Muscle of arm (tissue), 14 donors: ENCODE measurements around the gene JADE3. TPM values are rescaled to one million over a fixed set of nuclear protein-coding genes. Genes with fewer than 3 reads are reported as not detected.

ENCODE experiments used
- DNase-seq: peaks from one replicate; pipeline ENCODE4 v3.0.0-alpha.2; 2013
- long read RNA-seq, 11 donors: transcript quantifications; one replicate each; lab custom pipeline, GENCODE V29; 2026
- polyA plus RNA-seq, 12 donors: library from polyadenylated mRNA; unstranded; fragments of 120-200 nt; gene quantifications; one replicate each; pipeline ENCODE4 v1.2.1, GENCODE V29; 2013; ENCODE audit not compliant: insufficient read length in 12 of 12

Gene JADE3
- polyA plus RNA-seq, result 1 to 10 TPM in 11 of 12 donors, not detected in 1; 4.4 to 7.0 (median 5.0) TPM
- long read RNA-seq, donor 1, full-length matches to known transcripts, result 1 of 6 reads
- long read RNA-seq, donor 1, partial matches to known transcripts, result 5 of 6 reads
- long read RNA-seq, donor 1, other reads (novel, unspliced or antisense), result 0 of 6 reads
- long read RNA-seq, donor 2, full-length matches to known transcripts, result 1 of 1 reads
- long read RNA-seq, donor 2, partial matches to known transcripts, result 0 of 1 reads
- long read RNA-seq, donor 2, other reads (novel, unspliced or antisense), result 0 of 1 reads
- long read RNA-seq, donor 3, result 0 reads
- long read RNA-seq, donor 4, result 0 reads
- long read RNA-seq, donor 5, full-length matches to known transcripts, result 1 of 1 reads
- long read RNA-seq, donor 5, partial matches to known transcripts, result 0 of 1 reads
- long read RNA-seq, donor 5, other reads (novel, unspliced or antisense), result 0 of 1 reads
- long read RNA-seq, donor 6, result 0 reads
- long read RNA-seq, donor 7, full-length matches to known transcripts, result 1 of 1 reads
- long read RNA-seq, donor 7, partial matches to known transcripts, result 0 of 1 reads
- long read RNA-seq, donor 7, other reads (novel, unspliced or antisense), result 0 of 1 reads
- long read RNA-seq, donor 8, result 0 reads
- long read RNA-seq, donor 9, result 0 reads
- long read RNA-seq, donor 10, full-length matches to known transcripts, result 1 of 1 reads
- long read RNA-seq, donor 10, partial matches to known transcripts, result 0 of 1 reads
- long read RNA-seq, donor 10, other reads (novel, unspliced or antisense), result 0 of 1 reads
- long read RNA-seq, donor 11, full-length matches to known transcripts, result 1 of 1 reads
- long read RNA-seq, donor 11, partial matches to known transcripts, result 0 of 1 reads
- long read RNA-seq, donor 11, other reads (novel, unspliced or antisense), result 0 of 1 reads

DNA sequence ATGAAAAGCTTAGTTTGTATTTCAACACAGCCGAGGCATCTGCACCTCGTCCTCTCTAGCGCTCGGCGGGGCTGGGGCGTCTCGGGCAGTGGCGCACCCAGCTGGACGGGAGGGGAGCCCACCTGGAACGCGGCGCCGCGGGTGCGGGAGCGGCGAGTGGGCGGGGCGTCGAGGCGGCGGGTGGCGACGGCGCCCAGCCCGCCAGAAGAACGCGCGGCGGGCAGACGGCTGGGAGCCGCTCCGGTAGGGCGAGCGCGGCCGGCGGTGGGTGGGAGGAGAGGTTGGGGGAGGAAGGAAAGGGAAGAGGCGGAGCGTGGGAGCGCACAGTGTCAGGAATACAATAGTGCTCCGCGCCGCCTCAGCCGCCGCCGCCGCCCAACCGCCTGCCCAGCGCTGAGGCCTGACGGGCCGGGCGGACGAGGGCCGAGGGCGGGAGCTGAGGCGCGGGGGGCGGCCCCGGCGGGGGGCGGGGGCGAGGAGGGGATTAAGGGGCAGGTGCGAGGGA, at the start of gene JADE3:
Gene JADE3, plus strand, starts transcription at position 324 of the 505 bp plus-strand sequence. CDS start 72,474 bp downstream, outside the sequence.
- peak; percentile 53 for DNase-seq

- no peak for DNase-seq
Observed at GRCh38 chrX:46863072-46863471, 49.1 kb upstream of the JADE3 start.

GRCh38 chrX:46864606-46865005, 47.6 kb upstream of the JADE3 start:
- DNase-seq, result no peak

DNA sequence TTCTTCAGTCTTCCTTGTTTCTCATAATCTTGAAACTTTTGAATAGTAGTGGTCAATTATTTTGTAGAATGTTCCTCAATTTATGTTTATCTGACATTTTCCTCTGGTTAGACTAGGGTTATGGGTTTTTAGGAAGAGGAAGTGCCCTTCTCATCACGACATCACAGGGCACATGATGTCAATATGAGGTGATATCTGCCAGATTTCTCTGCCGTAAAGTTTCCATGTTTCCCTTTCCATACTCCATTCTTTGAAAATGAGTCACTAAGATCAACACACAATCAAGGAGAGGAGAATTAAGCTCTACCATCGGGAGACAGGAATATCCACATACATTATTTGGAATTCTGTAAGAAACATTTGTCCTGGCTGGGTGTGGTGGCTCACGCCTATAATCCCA, 46.9 kb upstream of the JADE3 start:
- no peak for DNase-seq

GRCh38 chrX:46866726-46867125, 45.5 kb upstream of the JADE3 start:
- DNase-seq, result no peak

DNA sequence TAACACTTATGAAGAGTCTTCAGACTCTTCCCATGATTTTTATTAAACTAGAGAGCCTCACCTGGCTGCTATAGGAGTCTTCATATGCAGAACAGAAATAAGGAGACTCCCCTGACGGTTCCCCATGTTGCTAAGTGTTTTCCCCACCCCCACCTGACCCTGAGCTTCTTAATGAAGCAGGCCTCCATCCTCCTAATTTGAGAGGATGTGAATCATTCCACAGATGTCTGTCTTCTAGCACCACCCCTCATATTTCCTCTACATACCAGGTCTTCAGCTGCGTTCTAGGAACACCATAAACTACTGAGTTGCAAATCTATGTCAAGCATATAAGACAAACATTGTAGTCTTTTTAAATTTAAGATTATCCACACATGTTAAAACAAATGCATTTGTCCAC, 38.5 kb upstream of the JADE3 start:
- DNase-seq, result no peak

DNA sequence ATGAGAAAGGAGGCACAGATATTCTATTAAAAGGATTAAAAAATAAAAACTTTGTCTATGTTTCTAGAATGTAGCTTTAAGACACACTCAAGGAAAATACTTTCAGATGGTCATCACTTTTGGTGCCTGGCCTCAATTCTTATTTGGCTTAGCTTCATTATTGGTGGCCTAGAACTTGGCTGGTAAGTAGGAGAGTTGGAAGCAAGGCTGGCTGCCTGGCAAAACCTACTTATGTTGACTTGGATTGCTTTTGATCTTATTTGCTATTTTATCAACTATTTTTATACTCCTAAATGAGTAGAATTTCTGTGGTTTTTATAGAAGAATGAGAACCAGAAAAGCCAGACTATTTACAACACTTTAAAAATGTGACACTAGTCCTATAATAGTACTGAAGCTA, 35.3 kb upstream of the JADE3 start:
- no peak for DNase-seq

DNA sequence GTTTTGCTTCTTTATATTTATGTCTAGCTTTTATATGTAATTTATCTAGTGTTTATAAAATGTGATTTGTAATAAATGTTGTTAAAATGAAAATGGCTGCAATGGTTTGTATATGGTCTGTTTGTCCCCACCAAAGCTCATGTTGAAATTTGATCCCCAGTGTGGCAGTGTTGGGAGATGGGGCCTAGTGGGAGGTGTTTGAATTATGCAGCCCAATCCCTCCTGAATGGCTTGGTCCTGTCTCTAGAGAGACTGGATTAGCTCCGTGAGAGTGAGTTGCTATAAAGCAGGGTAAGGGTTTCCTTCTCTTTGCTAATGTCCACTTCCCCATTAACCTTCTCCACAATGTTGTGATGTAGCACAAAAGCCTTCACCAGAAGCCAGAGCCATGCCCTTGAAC, 30.0 kb upstream of the JADE3 start:
- no peak for DNase-seq

DNA sequence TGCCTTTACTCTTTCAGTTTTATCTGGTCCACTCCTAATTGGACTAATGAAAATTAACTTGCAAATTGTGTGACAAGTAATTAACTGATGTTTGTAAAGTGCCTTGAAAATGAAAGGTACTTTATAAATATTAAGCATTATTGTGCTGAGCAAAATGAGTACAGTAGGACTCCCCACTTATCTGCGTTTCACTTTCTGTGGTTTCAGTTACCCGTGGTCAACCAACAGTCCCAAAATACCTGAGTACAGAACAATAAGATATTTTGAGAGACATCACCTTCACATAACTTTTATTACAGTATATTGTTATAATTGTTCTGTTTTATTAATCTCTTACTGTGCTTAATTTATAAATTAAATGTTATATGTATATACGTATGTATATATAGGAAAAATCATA, 27.4 kb upstream of the JADE3 start:
- DNase-seq, result no peak

GRCh38 chrX:46898207-46898606, 14.0 kb upstream of the JADE3 start:
- no peak for DNase-seq

DNA sequence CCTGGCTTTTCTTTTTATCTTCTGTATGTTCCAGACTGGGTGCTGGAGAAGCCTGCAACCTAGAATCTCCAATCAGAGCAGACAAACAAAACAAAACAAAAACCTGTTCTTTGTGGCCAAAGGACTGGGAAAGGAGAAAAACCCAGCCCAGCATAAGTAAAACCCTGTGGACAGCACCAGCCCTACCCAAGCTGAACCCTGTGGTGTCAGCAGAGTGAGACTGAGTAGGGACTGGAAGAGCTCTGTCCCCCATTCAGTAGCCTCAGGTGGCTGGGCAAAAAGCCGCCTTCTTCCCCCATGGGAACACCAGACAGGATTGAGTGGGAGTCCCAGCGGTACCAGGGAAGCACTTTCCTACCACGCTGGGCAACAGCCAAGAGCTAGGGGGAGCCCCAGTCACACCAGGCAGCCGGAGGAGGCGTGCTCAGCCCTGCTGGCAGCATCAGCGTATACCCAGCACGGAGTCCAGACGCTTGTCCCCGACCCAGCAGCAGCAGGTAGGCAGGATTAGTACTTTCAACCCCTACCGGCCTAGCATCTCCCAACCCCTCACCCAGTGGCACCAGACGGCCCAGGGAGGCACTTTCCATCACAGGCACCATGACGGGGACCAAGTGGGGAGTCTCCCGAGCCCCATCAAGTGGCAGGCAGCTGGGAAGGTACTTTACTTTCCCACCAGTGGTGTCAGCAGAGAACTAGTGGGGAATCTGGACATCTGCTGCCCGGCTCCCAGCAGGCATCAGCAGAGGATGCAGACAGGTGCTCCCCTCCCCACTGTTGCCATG, 8.6 kb upstream of the JADE3 start:
- peak; percentile 40 for DNase-seq

DNA sequence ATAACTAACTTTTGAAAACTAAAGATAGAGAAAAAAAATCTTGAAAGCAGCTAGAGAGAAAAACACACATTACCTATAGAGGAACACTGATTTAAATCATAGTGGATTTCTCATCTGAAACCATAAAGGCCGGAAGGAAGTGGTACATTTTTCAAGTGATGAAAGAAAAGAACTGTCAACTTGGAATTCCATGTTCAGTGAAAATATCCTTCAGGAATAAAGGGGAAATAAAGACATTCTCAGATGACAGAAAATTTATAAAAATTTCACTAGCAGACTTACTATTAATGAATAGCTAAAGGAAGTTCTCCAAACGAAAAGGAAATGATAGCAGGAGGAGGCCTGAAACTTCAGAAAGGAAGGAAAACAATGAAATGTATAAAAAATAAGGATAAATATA, 7.6 kb upstream of the JADE3 start:
- DNase-seq, result no peak

DNA sequence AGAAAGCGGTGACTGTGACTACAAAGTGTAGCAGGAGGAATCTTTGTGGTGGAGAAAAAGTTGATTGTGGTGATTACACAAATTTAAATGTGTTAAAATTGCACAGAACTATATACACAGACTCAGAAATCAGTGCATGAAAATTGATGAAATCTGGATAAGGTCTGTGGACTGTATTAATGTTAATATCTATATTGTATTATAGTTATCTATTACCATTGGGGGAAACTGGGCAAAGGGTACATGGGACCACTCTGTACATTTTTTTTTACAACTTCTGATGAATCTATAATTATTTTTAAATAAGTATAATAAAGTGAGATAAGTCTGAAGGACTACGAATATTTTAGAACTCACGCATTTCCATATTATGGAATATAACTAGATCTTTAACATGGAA, 1.8 kb upstream of the JADE3 start:
- no peak for DNase-seq

GRCh38 chrX:46912603-46913491, 626 bp downstream of the JADE3 start:
- peak; percentile 15 for DNase-seq

DNA sequence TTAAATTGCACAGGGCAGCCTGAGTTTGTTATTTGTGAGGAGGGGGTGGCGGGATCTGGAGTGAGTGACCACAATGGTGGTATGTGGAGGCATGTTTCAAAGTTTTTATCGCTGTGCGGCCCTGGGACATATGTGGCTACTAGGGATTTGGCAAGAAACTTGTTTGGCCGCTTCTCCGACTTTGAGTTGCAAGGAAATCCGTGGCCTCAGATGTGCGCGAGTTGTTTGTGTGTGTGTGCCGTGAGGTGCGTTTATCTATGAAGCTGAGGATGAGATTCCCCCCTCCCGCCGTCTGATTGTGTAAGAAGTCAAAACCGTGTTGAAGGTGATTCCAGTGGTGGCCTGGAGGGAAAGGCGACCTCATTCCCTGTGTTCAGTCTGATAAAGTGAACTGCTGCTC, 1.4 kb downstream of the JADE3 start:
- DNase-seq, result peak; percentile 4

DNA sequence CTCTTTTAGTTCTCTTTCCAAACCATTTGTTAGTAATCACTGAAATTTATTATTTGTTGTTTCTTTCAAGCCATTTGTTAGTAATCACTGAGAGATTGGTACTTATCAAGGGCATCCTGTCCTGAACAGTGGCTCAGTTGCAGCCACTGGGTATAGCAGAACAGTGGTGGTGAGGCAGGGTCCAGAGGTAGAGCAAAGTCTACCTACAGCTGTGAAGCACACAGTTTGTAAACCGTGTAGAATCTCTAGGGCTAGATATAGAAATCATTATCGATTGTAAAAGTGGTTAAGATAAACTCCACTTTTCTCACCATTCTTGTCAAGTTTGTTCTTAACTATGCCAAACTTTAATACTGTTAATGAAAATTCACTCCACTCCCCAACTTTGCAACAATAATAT, 4.1 kb downstream of the JADE3 start:
- no peak for DNase-seq

DNA sequence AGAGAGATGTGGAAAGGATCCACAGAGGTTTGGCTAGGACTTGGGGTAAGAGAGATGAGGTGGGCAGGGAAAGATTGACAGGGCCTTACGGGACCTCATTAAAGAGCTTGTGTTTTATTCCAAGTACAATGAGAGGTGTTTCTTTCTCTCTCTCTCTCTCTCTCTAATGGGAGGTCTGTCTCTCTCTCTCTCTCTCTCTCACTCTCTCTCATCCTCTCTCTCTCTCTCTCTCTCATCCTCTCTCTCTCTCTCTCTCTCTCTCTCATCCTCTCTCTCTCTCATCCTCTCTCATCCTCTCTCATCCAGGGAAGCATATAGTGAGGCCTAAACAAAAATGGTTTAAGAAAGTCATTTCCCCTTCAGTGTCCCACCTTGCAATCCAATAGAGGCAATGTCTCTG, 5.4 kb downstream of the JADE3 start:
- DNase-seq, result no peak

- no peak for DNase-seq
Observed at GRCh38 chrX:46918434-46918833, 6.2 kb downstream of the JADE3 start.

DNA sequence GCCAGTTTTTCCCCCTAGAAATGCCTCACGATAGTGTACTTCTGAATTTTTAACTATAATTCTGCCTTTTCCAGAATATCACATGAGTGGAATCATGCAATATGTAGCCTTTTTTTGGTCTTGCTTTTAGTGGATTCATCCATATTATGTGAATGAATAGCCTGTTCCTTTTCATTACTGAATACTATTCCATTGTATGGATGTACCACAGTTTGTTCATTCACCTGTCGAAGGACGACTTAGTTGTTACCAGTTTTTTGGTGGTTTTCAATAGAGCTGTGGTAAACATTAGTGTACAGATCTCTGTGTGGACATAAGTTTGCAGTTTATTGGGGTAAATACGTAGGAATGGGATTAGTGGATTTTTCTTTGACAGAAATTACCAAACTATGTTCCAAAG, 8.0 kb downstream of the JADE3 start:
- no peak for DNase-seq

DNA sequence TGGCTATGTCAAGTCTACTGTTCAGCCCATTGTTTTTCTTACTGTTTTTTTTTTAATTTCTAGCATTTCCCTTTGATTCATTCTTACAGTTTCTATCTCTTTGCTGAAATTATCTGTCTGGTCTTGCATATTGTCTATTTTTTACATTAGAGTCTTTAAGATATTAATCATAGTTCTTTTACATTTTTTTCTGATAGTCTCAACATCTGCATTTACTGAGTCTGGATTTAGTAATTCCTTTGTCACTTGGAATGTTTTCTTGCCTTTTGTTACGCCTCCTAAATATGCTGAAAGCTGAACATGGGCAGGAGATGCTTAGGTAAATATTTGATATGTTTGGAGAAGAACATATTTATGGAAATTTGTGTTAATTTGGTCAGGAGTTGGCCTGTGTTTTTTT, 10.4 kb downstream of the JADE3 start:
- no peak for DNase-seq

GRCh38 chrX:46927718-46928117, 15.5 kb downstream of the JADE3 start:
- no peak for DNase-seq
